GM19468 (cell line): ENCODE measurements around the gene ZNHIT1.

Experiments
- ATAC-seq: cut with Tn5 transposase; IDR thresholded peaks from one replicate; pipeline ENCODE4 v1.9.1; 2021; ENCODE audit warnings: mild to moderate bottlenecking, moderate library complexity, moderate number of reproducible peaks; ENCODE audit not compliant: unreplicated experiment; ENCODE audit errors: extremely low read depth

Gene ZNHIT1

GRCh38 chr7:101216001-101216859, 1.7 kb upstream of the ZNHIT1 start:
- no peak for ATAC-seq

DNA sequence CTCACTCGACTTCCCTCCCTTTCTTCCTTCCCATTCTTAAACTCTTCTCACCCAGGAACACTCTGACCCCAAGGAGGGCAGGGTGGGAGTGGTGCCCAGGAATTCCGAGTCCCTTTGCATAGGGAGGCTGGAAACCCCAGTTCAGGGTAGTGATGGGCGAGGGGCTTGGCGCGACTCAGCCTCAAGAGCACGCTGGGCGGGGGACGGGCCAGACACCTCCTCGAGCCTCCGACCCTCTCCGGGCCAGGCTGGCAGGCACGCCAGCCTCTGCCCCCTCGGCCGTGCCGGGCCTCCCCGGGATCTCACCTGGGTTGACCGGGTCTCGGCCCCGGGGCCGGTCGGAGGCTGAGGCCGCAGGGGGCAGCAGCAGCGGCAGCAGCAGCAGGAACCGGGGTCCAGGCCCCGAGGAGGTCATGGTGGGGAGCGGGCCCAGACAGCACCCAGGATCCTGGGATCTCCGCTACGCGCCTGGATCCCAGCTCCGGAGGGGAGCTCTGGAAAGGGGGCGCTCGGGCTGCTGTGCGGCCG, 1.0 kb upstream of the ZNHIT1 start:
- no peak for ATAC-seq

GRCh38 chr7:101218236-101219125, 516 bp downstream of the ZNHIT1 start:
- no peak for ATAC-seq

GRCh38 chr7:101220295-101220694, 2.3 kb downstream of the ZNHIT1 start:
- no peak for ATAC-seq

- ATAC-seq, result no peak
Observed at GRCh38 chr7:101222275-101222830, 4.4 kb downstream of the ZNHIT1 start.

DNA sequence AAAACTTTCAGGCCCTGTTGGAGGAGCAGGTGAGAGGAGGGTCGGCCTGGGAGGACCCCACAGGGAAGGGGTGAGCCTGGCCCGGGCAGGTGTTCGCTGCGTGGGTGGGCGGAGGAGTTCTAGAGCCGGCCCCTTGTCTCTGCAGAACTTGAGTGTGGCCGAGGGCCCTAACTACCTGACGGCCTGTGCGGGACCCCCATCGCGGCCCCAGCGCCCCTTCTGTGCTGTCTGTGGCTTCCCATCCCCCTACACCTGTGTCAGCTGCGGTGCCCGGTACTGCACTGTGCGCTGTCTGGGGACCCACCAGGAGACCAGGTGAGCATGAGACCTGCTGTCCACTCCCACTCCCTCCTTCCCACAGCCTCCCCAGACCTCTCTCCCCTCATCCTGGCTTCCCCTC, 5.6 kb downstream of the ZNHIT1 start:
- no peak for ATAC-seq

DNA sequence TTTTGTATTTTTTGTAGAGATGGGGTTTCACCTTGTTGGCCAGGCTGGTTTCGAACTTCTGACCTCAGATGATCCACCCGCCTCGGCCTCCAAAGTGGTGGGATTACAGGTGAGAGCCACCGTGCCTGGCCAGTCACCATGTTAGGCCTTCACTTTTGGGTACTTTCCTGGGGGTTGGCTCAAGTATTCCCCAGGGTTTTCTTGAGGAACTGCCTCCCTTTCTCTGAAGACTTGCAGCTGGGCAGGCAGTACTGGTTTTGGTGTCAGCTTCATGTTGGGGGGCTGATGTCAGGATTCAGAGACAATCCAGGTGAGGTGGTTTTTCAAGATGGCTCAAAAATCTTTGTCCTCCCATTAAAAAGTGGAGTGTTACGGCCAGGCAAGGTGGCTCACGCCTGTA, 7.7 kb downstream of the ZNHIT1 start:
- ATAC-seq, result no peak

DNA sequence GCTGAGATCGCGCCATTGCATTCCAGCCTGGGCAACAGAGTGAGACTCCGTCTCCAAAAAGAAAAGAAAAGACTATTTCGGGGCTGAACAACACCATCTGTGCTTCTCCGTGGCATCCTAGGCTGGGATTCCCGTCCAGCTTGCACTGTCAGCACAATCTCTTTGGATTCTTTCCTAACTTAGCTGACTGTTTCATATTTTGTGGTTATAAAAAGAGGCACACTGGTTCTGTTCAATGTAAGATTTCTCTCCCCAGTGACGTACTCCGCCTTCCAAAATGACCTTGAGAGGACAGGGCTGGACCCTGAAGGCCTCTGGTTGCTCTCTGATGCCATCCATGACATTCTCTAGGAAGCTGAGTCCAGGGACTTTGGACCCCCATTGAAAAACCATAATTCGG, 8.8 kb downstream of the ZNHIT1 start:
- no peak for ATAC-seq

GRCh38 chr7:101231644-101232043, 13.7 kb downstream of the ZNHIT1 start:
- no peak for ATAC-seq

- ATAC-seq, result no peak
Observed at GRCh38 chr7:101232141-101232850, 14.3 kb downstream of the ZNHIT1 start.

GRCh38 chr7:101233907-101234547, 16.1 kb downstream of the ZNHIT1 start:
- no peak for ATAC-seq

DNA sequence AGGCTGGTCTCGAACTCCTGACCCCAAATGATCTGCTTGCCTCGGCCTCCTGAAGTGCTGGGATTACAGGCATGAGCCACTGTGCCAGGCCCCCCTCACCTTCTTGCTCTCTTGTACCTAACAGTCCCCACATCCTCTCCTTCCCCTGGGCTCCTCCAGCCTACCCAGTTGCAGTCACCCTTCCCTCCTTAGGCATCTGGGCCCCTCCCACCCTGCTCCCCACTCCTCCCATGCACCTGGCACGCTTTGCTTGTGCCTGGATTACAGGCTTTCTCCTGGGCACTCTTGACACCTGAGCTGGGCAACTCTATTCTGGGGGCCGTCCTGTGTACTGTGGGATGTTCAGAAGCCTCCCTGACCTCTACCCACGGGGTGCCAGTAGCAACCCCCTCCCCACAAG, 16.7 kb downstream of the ZNHIT1 start:
- no peak for ATAC-seq

DNA sequence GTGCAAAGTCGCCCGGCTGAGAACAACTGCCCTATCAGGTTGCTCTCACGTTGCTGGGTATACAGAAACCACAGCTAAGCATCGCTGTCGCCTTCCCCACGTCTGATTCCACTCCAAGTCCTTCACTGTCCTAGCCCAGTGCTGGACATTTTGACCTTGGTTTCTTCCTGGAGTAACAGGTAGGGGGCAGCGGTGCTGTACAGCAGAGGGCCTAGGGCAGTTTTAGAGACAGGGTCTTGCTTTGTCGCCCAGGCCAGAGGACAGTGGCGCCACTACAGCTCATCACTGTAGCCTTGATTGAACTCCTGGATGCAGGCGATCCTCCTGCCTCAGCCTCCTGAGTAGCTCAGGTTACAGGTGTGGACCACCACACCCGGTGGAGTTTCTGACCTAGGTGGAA, 17.1 kb downstream of the ZNHIT1 start:
- ATAC-seq, result no peak

DNA sequence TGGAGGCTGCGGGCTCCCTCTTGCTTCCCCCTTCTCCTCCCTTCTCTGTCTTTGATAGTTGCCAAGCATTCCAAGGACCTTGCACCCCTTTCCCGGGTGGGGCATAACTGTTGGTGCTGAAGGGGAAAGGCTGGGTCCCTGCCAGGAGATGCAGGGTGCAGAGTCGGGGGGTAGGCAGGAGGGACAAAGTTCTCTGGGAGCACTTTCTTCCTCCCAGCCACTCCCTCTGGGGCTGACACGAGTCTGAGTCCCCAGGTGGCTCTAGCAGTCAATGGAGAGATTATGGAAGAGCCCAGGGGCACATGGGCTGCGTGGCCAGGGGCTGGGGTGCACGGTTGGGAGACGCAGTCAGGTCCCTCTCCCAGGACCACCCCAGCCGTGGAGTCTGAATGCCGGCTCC, 17.6 kb downstream of the ZNHIT1 start:
- no peak for ATAC-seq

DNA sequence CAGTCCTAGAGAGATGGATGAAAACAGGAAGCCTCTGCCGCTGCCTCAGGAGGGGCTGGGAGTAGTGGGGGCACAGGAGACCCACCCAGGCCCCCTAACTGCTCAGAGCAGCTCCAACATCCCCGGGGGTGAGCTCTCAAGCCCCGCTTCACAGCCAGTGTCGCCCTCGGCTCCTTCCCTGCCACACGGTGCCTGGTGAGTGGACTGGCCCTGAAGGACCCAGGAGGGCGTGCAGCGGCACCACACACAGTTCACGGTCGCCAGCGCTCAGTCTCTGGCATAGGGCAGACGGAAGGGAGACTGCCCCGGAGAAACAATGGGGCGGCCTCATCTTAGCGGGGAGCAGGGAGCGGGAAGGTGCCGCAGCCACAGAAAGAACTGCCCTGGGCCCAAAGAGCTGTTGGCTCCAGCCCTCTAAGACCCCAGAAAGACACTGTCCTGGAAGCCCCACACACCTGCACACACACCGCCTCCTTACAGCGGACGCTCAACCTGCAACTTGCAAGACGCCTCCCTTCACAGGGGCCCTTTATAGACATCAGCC, 18.4 kb downstream of the ZNHIT1 start:
- ATAC-seq, result no peak

GRCh38 chr7:101237206-101238067, 19.5 kb downstream of the ZNHIT1 start, which contains the start of gene CLDN15:
TSS of gene CLDN15 (minus strand) at chr7:101237802. CDS start at chr7:101237581, 221 bp downstream.
- ATAC-seq, result no peak

GRCh38 chr7:101238226-101239182, 20.5 kb downstream of the ZNHIT1 start:
- ATAC-seq, result no peak
